HG03280 (cell line): ENCODE measurements around the gene FAU.

Experiments used
- ATAC-seq: cut with Tn5 transposase; IDR thresholded peaks from one replicate; pipeline ENCODE4 v1.9.1; 2021; ENCODE audit warnings: mild to moderate bottlenecking, moderate library complexity; ENCODE audit not compliant: unreplicated experiment

Gene FAU

GRCh38 chr11:65083834-65084597 lies 37.9 kb downstream of the FAU start, which contains the start of the genes CDCA5 and ZFPL1:
Gene CDCA5 (minus strand): TSS chr11:65084040. CDS start chr11:65083978, 62 bp downstream.
Gene ZFPL1 (plus strand): TSS chr11:65084222. CDS start chr11:65084699, 477 bp downstream.
- ATAC-seq: peak; percentile 89

- ATAC-seq: no peak
Observed at GRCh38 chr11:65083134-65083833, 38.6 kb downstream of the FAU start.

- ATAC-seq: no peak
Observed at GRCh38 chr11:65078786-65079342, 43.1 kb downstream of the FAU start.

GRCh38 chr11:65078151-65078550 lies 43.8 kb downstream of the FAU start:
- ATAC-seq: no peak

- no peak for ATAC-seq
Observed at GRCh38 chr11:65077451-65077850, 44.5 kb downstream of the FAU start.

- no peak for ATAC-seq
Observed at GRCh38 chr11:65072631-65072966, 49.3 kb downstream of the FAU start.

GRCh38 chr11:65071907-65072630 lies 49.9 kb downstream of the FAU start:
- ATAC-seq: no peak
